OCI-LY7 (cell line): ENCODE measurements around the gene HIF1A. TPM values are rescaled to one million over a fixed set of nuclear protein-coding genes. Genes with fewer than 3 reads are reported as not detected.

Experiments
- BruUV-seq: library from RNA; stranded (reverse); fragments of 400-500 nt; replicated peaks from 2 replicates; lab custom pipeline; 2021; lab: Mats Ljungman, UMichigan
- CTCF ChIA-PET: fragments of 300-600 bp; sonication (Branson Sonifier 250); formaldehyde crosslinking; loops from one replicate; lab custom pipeline; 2022; ENCODE audit warnings: antibody characterized with exemption; ENCODE audit not compliant: unreplicated experiment; lab: Charles Lee
- POLR2A ChIA-PET: fragments of 300-600 bp; sonication (Branson Sonifier 250); formaldehyde crosslinking; loops from one replicate; lab custom pipeline; 2022; ENCODE audit warnings: antibody characterized with exemption; lab: Charles Lee
- DNase-seq: peaks from one replicate; pipeline ENCODE4 v3.0.0-alpha.2; 2015; ENCODE audit warnings: low spot score
- H2AFZ ChIP-seq: fragments of 200-600 bp; sonication (generic), shearing (Covaris generic); 2 replicates; pipeline ENCODE4 v1.6.1; 2014; ENCODE audit warnings: mild to moderate bottlenecking, antibody characterized with exemption, low read length, moderate library complexity
- H3K27ac ChIP-seq: fragments of 200-600 bp; sonication (generic); 2 replicates; pipeline ENCODE4 v1.5.1; 2014; ENCODE audit warnings: mixed run types, low read depth, mild to moderate bottlenecking, moderate library complexity, low read length, inconsistent platforms; ENCODE audit not compliant: poor library complexity, severe bottlenecking
- H3K36me3 ChIP-seq: fragments of 200-600 bp; sonication (generic); 2 replicates; pipeline ENCODE4 v1.6.1; 2014; ENCODE audit warnings: mild to moderate bottlenecking, antibody characterized with exemption, low read length, moderate library complexity, mixed read lengths; ENCODE audit not compliant: insufficient read depth
- H3K4me1 ChIP-seq: fragments of 200-600 bp; sonication (generic); 2 replicates; pipeline ENCODE4 v1.5.1; 2014; ENCODE audit warnings: mild to moderate bottlenecking, low read length; ENCODE audit not compliant: insufficient read depth, poor library complexity, severe bottlenecking
- H3K4me2 ChIP-seq: fragments of 200-600 bp; sonication (generic); 2 replicates; pipeline ENCODE4 v1.6.1; 2014; ENCODE audit warnings: mild to moderate bottlenecking, low read length
- H3K4me3 ChIP-seq: fragments of 200-600 bp; sonication (generic); 2 replicates; pipeline ENCODE4 v1.5.1; 2014; ENCODE audit warnings: mild to moderate bottlenecking, low read depth, low read length; ENCODE audit not compliant: poor library complexity, severe bottlenecking
- H3K79me2 ChIP-seq: fragments of 200-600 bp; sonication (generic); 2 replicates; pipeline ENCODE4 v1.6.1; 2016; ENCODE audit warnings: low read depth, mild to moderate bottlenecking, low read length, moderate library complexity, mixed read lengths; ENCODE audit not compliant: insufficient read depth
- H3K9me2 ChIP-seq: fragments of 200-600 bp; sonication (generic); 2 replicates; pipeline ENCODE4 v1.6.1; 2016; ENCODE audit warnings: mild to moderate bottlenecking, low read length, mixed read lengths; ENCODE audit not compliant: insufficient read depth
- H3K9me3 ChIP-seq: fragments of 200-600 bp; sonication (generic); 2 replicates; pipeline ENCODE4 v1.6.1; 2014; ENCODE audit warnings: mild to moderate bottlenecking, mixed run types, low read length, mixed read lengths
- H4K20me1 ChIP-seq: fragments of 200-600 bp; sonication (generic); 2 replicates; pipeline ENCODE4 v1.6.1; 2014; ENCODE audit warnings: mild to moderate bottlenecking, antibody characterized with exemption, low read length, moderate library complexity, mixed read lengths; ENCODE audit not compliant: insufficient read depth
- EZH2phosphoT487 ChIP-seq: fragments of 200-600 bp; sonication (generic); IDR thresholded peaks from 2 replicates; pipeline ENCODE4 v1.6.1; 2018; ENCODE audit warnings: low read depth, borderline replicate concordance, mild to moderate bottlenecking, mixed run types, antibody characterized with exemption, low read length, moderate library complexity, mixed read lengths
- intact Hi-C: fragments of 100-400 bp; cut with micrococcal nuclease; formaldehyde crosslinking; loops from one replicate; pipeline ENCODE4 v1.10.0; 2022; ENCODE audit not compliant: unreplicated experiment
- total RNA-seq, 2 experiments: library from RNA; depleted of rRNA in 1 of 2; stranded (reverse); fragments of >200 nt in 1 of 2; shearing (Covaris generic) in 1 of 2; gene quantifications; 2 replicates each; pipeline ENCODE4 v1.2.3, GENCODE V29; 2014 to 2022
- TF ChIP-seq, protein P1 (sequence below): fragments of 200-600 bp; sonication (generic); conservative IDR thresholded peaks from 2 replicates; pipeline ENCODE4 v1.5.1; 2014; ENCODE audit warnings: mild to moderate bottlenecking, antibody characterized with exemption, low read length, moderate library complexity, mixed read lengths

Gene HIF1A
- total RNA-seq, 2 experiments from 2014 or later: 71.7 to 88.1 TPM

DNA sequence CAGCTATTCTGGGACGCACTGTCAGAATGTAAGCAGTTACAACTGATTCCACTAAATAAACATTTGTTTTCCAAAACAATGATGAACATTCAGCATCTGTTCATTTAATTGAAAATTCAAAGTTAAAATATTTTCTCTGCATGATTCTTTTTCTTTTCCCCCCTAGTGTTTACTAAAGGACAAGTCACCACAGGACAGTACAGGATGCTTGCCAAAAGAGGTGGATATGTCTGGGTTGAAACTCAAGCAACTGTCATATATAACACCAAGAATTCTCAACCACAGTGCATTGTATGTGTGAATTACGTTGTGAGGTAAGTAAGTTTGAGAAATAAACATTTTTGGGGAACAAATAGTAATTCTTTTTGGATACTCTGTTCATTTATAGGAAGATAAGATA lies 38.7 kb downstream of the HIF1A start:
- H3K9me2 ChIP-seq: no peaks in the 10 kb centered on the region
- no peak overlapping the region for H2AFZ ChIP-seq
- no peaks in the 10 kb centered on the region for H3K9me3 ChIP-seq
- TF ChIP-seq EZH2phosphoT487: no peak
- TF ChIP-seq, protein P1, sequence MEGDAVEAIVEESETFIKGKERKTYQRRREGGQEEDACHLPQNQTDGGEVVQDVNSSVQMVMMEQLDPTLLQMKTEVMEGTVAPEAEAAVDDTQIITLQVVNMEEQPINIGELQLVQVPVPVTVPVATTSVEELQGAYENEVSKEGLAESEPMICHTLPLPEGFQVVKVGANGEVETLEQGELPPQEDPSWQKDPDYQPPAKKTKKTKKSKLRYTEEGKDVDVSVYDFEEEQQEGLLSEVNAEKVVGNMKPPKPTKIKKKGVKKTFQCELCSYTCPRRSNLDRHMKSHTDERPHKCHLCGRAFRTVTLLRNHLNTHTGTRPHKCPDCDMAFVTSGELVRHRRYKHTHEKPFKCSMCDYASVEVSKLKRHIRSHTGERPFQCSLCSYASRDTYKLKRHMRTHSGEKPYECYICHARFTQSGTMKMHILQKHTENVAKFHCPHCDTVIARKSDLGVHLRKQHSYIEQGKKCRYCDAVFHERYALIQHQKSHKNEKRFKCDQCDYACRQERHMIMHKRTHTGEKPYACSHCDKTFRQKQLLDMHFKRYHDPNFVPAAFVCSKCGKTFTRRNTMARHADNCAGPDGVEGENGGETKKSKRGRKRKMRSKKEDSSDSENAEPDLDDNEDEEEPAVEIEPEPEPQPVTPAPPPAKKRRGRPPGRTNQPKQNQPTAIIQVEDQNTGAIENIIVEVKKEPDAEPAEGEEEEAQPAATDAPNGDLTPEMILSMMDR: no peak
- no peak overlapping the region for H3K4me2 ChIP-seq
- DNase-seq: no peak
- POLR2A ChIA-PET: interaction anchor here (1.3 to 2.4 kb wide), 2 partner anchors 15 to 28 kb away, joined by 7 to 15 read pairs; partner anchors contain the start of gene SNAPC1
- peaks cover 25% of the 10 kb centered on the region; the same call in 1 of the 2 replicates for H3K79me2 ChIP-seq
- CTCF ChIA-PET: no interaction called here
- BruUV-seq: no TSS peak
- H3K36me3 ChIP-seq: peaks cover 97% of the 10 kb centered on the region
- intact Hi-C loops: loop anchor here (5.0 kb wide), 2 partner anchors 103 to 167 kb away; no protein-coding TSS in a partner anchor
- no peak overlapping the region for H3K4me3 ChIP-seq
- H4K20me1 ChIP-seq: no peaks in the 10 kb centered on the region
- peaks cover 20% of the 10 kb centered on the region for H3K4me1 ChIP-seq
- no peak overlapping the region for H3K27ac ChIP-seq

DNA sequence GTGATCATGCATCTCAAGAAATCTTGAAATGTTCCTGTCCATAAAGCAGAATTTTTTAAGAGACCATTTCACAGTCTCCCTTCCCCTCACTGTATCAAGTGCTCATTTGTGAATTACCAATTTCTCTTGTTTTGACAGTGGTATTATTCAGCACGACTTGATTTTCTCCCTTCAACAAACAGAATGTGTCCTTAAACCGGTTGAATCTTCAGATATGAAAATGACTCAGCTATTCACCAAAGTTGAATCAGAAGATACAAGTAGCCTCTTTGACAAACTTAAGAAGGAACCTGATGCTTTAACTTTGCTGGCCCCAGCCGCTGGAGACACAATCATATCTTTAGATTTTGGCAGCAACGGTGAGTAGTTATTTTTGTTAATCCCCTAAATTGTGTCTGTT lies 41.4 kb downstream of the HIF1A start:
- Histone ChIP-seq H4K20me1 (no peaks in the 10 kb centered on the region), H3K36me3 (peaks cover 96% of the 10 kb centered on the region)
- POLR2A ChIA-PET: interaction anchor here (1.3 to 1.5 kb wide), 2 partner anchors 28 to 260 kb away, joined by 3 to 4 read pairs; no protein-coding TSS in a partner anchor

DNA sequence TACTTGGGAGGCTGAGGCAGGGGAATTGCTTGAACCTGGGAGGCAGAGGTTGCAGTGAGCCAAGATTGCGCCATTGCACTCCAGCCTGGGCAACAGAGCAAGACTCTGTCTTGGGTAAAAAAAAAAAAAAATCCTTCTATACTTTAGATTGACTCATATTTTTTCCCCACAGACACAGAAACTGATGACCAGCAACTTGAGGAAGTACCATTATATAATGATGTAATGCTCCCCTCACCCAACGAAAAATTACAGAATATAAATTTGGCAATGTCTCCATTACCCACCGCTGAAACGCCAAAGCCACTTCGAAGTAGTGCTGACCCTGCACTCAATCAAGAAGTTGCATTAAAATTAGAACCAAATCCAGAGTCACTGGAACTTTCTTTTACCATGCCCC lies 42.6 kb downstream of the HIF1A start:
- no peak for DNase-seq
- no peaks in the 10 kb centered on the region for H3K9me3 ChIP-seq
- H3K36me3 ChIP-seq: peaks cover 97% of the 10 kb centered on the region
- H3K27ac ChIP-seq: no peak overlapping the region
- TF ChIP-seq, protein P1: no peak
- no peak for TF ChIP-seq EZH2phosphoT487
- ChIA-PET CTCF (no interaction called here), POLR2A (interaction anchor here (0.8 to 2.8 kb wide), 7 partner anchors 8 to 261 kb away, joined by 3 to 24 read pairs (median 4); no protein-coding TSS in a partner anchor)
- no peaks in the 10 kb centered on the region for H4K20me1 ChIP-seq
- H3K4me3 ChIP-seq: no peak overlapping the region
- no peak overlapping the region for H3K4me2 ChIP-seq
- intact Hi-C loops: no loop called here
- BruUV-seq: no TSS peak
- peaks cover 8% of the 10 kb centered on the region for H3K4me1 ChIP-seq
- no peaks in the 10 kb centered on the region for H3K9me2 ChIP-seq
- peaks cover 12% of the 10 kb centered on the region; the same call in 1 of the 2 replicates for H3K79me2 ChIP-seq
- H2AFZ ChIP-seq: no peak overlapping the region

More for the DNA sequence above, 41.4 kb downstream of the HIF1A start:
- intact Hi-C loops: no loop called here
- no TSS peak for BruUV-seq
- Histone ChIP-seq H3K4me1 (peaks cover 8% of the 10 kb centered on the region), H2AFZ (no peak overlapping the region), H3K4me2 (no peak overlapping the region), H3K79me2 (peaks cover 15% of the 10 kb centered on the region; the same call in 1 of the 2 replicates), H3K9me3 (no peaks in the 10 kb centered on the region), H3K27ac (peak overlapping the region; percentile 0), H3K4me3 (no peak overlapping the region), H3K9me2 (no peaks in the 10 kb centered on the region)
- TF ChIP-seq, protein P1: no peak
- TF ChIP-seq EZH2phosphoT487: no peak
- DNase-seq: no peak
- CTCF ChIA-PET: no interaction called here
